OCI-LY1 (cell line): ENCODE results near the gene CC2D1A.
A peak's percentile ranks its signal among the peaks of the same experiment; 100 is the strongest.

Source experiments
- H2AFZ ChIP-seq: fragments of 200-600 bp; sonication (generic), shearing (Covaris generic); 2 replicates; pipeline ENCODE4 v1.6.0; 2014; ENCODE audit warnings: antibody characterized with exemption, mild to moderate bottlenecking, low read length
- H3F3A ChIP-seq: fragments of 200-600 bp; sonication (generic), shearing (Covaris generic); 2 replicates; pipeline ENCODE4 v1.6.0; 2014; ENCODE audit warnings: mild to moderate bottlenecking, antibody characterized with exemption, low read length, moderate library complexity; ENCODE audit not compliant: insufficient read depth
- H3K27ac ChIP-seq: fragments of 200-600 bp; sonication (generic); 2 replicates; pipeline ENCODE4 v1.5.1; 2014; ENCODE audit warnings: low read length, mixed run types, mild to moderate bottlenecking, low read depth; ENCODE audit not compliant: poor library complexity, severe bottlenecking
- H3K27me3 ChIP-seq: fragments of 200-600 bp; sonication (generic); 2 replicates; pipeline ENCODE4 v1.6.0; 2014; ENCODE audit warnings: antibody characterized with exemption, mild to moderate bottlenecking, low read length, moderate library complexity; ENCODE audit not compliant: insufficient read depth
- H3K36me3 ChIP-seq: fragments of 200-600 bp; sonication (generic); 2 replicates; pipeline ENCODE4 v1.6.1; 2014; ENCODE audit warnings: mild to moderate bottlenecking, antibody characterized with exemption, low read length, moderate library complexity, mixed read lengths; ENCODE audit not compliant: insufficient read depth
- H3K4me1 ChIP-seq: fragments of 200-600 bp; sonication (generic); 2 replicates; pipeline ENCODE4 v1.5.1; 2014; ENCODE audit warnings: mild to moderate bottlenecking, low read length, moderate library complexity; ENCODE audit not compliant: insufficient read depth, severe bottlenecking
- H3K4me2 ChIP-seq: fragments of 200-600 bp; sonication (generic), shearing (Covaris generic); 2 replicates; pipeline ENCODE4 v1.6.1; 2014; ENCODE audit warnings: low read length
- H3K4me3 ChIP-seq: fragments of 200-600 bp; sonication (generic); 2 replicates; pipeline ENCODE4 v1.5.1; 2014; ENCODE audit warnings: low read length, low read depth, mild to moderate bottlenecking, mixed read lengths; ENCODE audit not compliant: poor library complexity, severe bottlenecking
- H3K79me2 ChIP-seq: fragments of 200-600 bp; shearing (Covaris generic); 2 replicates; pipeline ENCODE4 v1.6.1; 2016; ENCODE audit warnings: mixed run types, low read length, mixed read lengths; ENCODE audit not compliant: insufficient read depth
- H3K9ac ChIP-seq: fragments of 200-600 bp; sonication (generic), shearing (Covaris generic); 2 replicates; pipeline ENCODE4 v1.6.1; 2014; ENCODE audit warnings: mild to moderate bottlenecking, low read length, mixed read lengths
- H3K9me2 ChIP-seq: fragments of 200-600 bp; sonication (generic), shearing (Covaris generic); 2 replicates; pipeline ENCODE4 v1.6.1; 2014; ENCODE audit warnings: low read depth, mild to moderate bottlenecking, low read length, mixed read lengths
- H3K9me3 ChIP-seq: fragments of 200-600 bp; shearing (Covaris generic); 2 replicates; pipeline ENCODE4 v1.6.1; 2014; ENCODE audit warnings: low read length, mixed read lengths
- H4K20me1 ChIP-seq: fragments of 200-600 bp; sonication (generic), shearing (Covaris generic); 2 replicates; pipeline ENCODE4 v1.6.0; 2016; ENCODE audit warnings: mild to moderate bottlenecking, low read length; ENCODE audit not compliant: insufficient read depth
- CTCF ChIP-seq: fragments of 200-600 bp; sonication (generic), shearing (Covaris generic); IDR thresholded peaks from 2 replicates; pipeline ENCODE4 v1.5.1; 2017; ENCODE audit warnings: mild to moderate bottlenecking, antibody characterized with exemption, low read length, moderate library complexity, mixed read lengths
- EZH2 ChIP-seq: fragments of 200-600 bp; sonication (generic), shearing (Covaris generic); IDR thresholded peaks from 2 replicates; pipeline ENCODE4 v1.8.0; 2017; ENCODE audit warnings: borderline replicate concordance, mixed run types, mild to moderate bottlenecking, antibody characterized with exemption, low read length, moderate library complexity, mixed read lengths

CC2D1A gene

GRCh38 chr19:13860679-13861391 lies 45.2 kb upstream of the CC2D1A start:
- Histone ChIP-seq H3K4me1 (peaks cover 6% of the 10 kb centered on the region), H3K36me3 (no peaks in the 10 kb centered on the region), H3K9me3 (no peaks in the 10 kb centered on the region), H3K9me2 (no peaks in the 10 kb centered on the region), H3K27me3 (peaks cover 11% of the 10 kb centered on the region; the same call in 1 of the 2 replicates), H3K79me2 (no peaks in the 10 kb centered on the region), H3K4me2 (no peak overlapping the region), H3K9ac (no peak overlapping the region), H2AFZ (no peak overlapping the region), H3K27ac (no peak overlapping the region), H3K4me3 (no peak overlapping the region), H3F3A (no peaks in the 10 kb centered on the region), H4K20me1 (no peaks in the 10 kb centered on the region)
- no peak for TF ChIP-seq EZH2
- TF ChIP-seq CTCF, result no peak

GRCh38 chr19:13861392-13861713 lies 44.6 kb upstream of the CC2D1A start:
- Histone ChIP-seq H3F3A (no peaks in the 10 kb centered on the region), H3K4me1 (peaks cover 6% of the 10 kb centered on the region), H3K4me2 (no peak overlapping the region), H3K27ac (no peak overlapping the region), H3K79me2 (no peaks in the 10 kb centered on the region), H4K20me1 (no peaks in the 10 kb centered on the region), H3K9me3 (no peaks in the 10 kb centered on the region), H2AFZ (no peak overlapping the region), H3K4me3 (no peak overlapping the region), H3K27me3 (peaks cover 11% of the 10 kb centered on the region; the same call in 1 of the 2 replicates), H3K36me3 (no peaks in the 10 kb centered on the region), H3K9me2 (no peaks in the 10 kb centered on the region), H3K9ac (no peak overlapping the region)
- TF ChIP-seq CTCF (no peak), EZH2 (no peak)

GRCh38 chr19:13861714-13862531 lies 44.1 kb upstream of the CC2D1A start:
- Histone ChIP-seq H4K20me1 (no peaks in the 10 kb centered on the region), H3K9ac (no peak overlapping the region), H3K4me3 (peak overlapping the region; percentile 31), H3K36me3 (no peaks in the 10 kb centered on the region), H3K4me2 (peak overlapping the region; percentile 53), H3K4me1 (peaks cover 6% of the 10 kb centered on the region), H2AFZ (no peak overlapping the region), H3K27ac (no peak overlapping the region), H3K27me3 (peaks cover 11% of the 10 kb centered on the region; the same call in 1 of the 2 replicates), H3K9me3 (no peaks in the 10 kb centered on the region), H3K9me2 (no peaks in the 10 kb centered on the region), H3K79me2 (no peaks in the 10 kb centered on the region), H3F3A (no peaks in the 10 kb centered on the region)
- no peak for TF ChIP-seq EZH2
- peak; percentile 80 for TF ChIP-seq CTCF
